Activated naive CD8-positive, alpha-beta T cell treated with anti-CD3 and anti-CD28 coated beads, Interleukin-2, amount 50 U/mL, for 16 hours (primary cell): ENCODE measurements around the gene GLP2R.

Source experiments
- DNase-seq: peaks from one replicate; pipeline ENCODE4 v3.0.0-alpha.2; 2020; ENCODE audit warnings: low read depth, low spot score

The GLP2R gene

DNA sequence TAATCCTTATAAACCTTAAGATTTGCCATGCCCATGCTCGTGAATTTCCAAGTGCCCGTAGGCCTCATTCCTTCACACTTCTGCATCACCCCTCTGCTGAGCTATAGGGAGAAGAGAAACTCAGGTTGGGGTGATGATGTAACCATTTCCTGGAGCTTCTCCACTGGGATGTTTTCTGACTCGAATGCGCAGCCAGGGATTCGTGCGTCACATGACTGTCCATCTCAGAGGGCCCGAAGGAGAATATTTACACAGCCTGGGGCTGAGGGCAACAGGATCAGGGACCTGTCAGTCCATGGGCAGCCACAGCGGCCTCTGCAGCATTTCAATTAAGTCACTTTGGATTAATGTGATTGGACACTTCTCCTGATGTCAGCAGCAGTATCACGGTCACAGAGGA lies 12.6 kb upstream of the GLP2R start:
- no peak for DNase-seq

DNA sequence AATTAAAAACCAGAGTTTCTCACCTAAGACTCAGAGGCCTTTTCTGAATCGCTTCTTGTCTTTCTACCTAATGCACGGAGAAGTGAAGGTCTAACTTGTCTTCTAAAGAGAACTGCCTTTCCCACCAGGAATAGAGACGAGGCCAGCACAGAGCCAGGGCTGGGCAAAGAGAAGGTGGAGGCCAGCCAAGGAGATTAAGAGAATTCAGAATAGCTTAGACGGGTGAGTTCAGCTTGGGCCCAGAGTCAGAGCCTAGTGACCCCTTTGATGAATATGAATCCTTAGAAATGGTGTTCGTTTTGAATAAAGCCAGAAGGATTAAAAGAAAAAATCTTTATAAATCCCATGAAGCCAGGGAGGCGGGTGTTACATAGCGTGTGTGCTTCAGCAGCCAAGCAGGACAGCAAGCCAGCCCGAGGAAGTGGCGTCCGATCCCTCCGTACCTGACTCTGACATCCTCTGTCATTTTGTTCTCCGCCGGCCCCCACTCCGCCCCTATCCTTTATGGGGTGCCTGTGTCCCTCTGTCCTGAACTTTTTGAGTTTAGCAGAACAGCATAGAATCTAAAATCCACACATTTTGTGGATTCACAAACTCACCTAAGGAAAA lies 11.3 kb upstream of the GLP2R start:
- DNase-seq: no peak

GRCh38 chr17:9816472-9816871 lies 9.3 kb upstream of the GLP2R start:
- DNase-seq: no peak

- DNase-seq: no peak
These were observed 8.6 kb upstream of the GLP2R start for GRCh38 chr17:9817086-9817485.

DNA sequence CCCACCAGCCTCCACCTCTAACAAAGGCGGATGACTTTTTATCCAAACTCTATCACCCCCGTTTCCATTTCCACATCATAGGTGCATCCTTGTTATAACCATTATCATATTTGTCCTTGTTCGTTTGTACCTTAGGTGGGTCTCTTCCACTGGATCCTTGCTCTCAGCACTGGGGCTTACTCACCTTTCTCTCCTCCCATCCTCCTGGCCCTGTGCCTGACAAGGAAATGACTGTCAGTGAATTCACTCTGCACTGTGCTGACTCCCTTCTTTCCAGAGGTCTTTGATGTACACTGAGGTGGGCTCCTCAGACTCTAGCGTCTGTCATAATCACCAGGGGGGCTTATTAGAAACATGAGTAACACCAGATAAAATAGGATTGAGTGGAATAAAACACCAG lies 7.0 kb upstream of the GLP2R start:
- DNase-seq: no peak

DNA sequence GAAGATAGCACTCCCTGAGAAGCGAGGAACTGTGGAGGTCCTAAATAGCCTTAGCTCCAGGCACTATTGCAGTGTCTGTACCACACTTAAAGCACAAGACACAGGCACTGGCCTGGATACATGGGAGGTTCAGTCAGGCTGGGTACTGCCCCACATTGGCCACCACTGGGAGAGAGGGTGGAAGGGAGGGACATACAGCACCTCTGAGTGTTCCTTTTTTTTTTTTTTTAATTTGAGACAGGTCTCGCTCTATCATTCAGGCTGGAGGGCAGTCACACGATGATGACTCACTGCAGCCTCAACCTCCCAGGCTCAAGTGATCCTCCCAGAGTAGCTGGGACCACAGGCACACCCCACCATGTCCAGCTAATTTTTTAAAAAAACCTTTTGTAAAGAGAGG lies 5.3 kb upstream of the GLP2R start:
- no peak for DNase-seq

DNA sequence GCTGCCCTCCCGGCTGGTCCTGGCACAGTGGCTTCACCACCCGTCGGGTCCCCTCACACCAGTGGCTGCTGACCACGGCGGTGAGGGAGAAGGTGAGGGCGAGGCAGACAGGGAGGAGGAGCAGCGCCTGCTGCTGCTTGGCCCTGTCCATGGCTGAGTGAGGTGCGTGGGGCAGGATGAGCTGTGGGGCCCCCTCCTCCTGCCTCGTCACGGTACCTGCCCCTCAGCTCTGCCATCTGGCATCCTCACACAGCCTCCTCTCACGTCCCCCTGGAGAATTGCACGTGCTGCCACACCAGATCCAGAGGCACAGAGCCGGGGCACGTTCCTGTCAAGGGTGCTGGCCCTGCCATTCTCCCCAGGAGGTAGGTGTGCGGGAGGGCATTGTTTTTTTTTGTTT lies 3.8 kb upstream of the GLP2R start, which contains the start of gene GSG1L2:
Gene GSG1L2, minus strand, starts transcription at position 159 of the 400 bp plus-strand sequence. Its CDS starts 8 bp downstream, at position 151.
- DNase-seq: no peak

DNA sequence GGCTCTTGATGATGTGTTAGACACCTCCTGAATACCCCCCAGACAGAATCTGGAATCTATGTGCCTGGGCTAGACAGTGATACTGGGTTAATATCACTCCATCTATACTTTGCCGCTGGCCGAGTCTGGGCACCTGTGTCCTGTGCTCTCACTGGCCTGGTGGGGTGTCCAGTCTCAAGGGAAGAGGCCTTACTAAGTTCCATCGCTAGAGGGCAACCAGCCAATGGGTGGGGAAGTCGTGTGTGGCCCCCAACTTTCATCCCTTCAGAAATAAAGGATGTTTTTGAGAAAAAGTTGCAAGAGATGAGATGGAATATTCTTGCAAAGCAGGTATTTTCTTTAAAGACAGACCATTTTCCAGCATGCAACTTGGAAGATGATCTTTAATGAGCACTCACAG lies 1.6 kb upstream of the GLP2R start:
- DNase-seq: no peak

DNA sequence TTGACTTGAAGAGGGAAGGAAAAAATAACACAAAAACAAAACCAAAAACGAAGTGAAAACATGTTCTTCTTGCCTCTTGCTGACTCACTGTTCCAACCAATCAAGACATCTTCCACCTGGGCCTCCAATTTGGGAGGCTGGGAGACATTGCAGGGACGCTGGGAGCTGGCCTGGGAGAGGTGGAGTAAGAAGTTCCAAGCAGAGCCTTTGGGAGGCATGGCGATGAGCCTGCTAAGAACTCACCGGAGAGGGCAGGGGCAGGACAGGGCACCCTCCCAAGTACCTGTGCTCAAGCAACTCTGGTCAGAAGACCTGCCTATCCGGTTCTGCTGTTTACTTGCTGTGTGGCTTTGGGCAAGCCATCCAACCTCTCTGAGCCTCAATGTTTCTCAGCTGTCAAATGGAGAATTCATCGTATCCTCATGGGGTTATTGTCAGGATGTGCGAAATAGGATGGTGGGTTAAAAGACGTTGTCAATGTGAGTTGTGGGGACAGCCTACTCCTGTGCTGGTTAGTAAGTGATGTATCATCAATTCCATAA lies 856 bp upstream of the GLP2R start:
- DNase-seq: no peak

GRCh38 chr17:9828296-9829295 lies 2.9 kb downstream of the GLP2R start:
- no peak for DNase-seq

DNA sequence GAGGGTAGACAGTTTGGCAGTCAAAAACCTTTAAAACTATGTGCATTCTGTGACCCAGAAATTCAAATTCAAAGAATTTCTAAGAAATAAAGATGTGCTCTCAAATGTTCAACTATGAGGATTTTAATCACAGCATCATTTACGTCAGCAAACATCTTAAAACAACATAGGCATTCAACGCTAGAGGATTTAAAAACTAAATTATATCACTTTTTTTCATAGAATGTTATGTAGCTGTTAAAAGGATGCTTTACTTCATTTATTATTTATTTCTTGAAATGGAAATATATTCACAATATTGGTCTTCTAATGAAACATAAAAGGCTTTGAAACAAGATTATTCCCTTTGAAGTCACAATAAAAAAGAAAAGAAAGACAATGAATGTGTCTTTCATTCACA lies 3.6 kb downstream of the GLP2R start:
- no peak for DNase-seq

DNA sequence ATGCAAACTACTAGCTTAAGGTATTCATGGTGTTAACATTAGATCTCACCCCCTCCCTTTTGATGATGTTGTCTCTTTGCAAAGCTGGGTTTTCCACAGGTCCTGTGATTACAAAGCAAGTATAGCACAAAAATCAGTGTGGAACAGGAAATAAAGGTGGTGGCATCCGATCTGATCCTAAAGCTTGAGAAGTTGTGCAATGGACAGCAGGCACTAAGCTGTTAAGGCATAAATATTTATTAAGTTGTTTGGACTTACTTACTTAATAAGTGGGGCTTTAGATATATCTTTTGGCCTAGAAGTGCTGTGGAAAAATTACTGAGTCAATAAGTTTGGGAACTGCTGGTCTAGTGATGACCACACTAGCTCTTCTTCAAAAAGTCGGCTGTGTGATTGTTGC lies 5.0 kb downstream of the GLP2R start:
- DNase-seq: no peak

- DNase-seq: no peak
These were observed 8.2 kb downstream of the GLP2R start for GRCh38 chr17:9833922-9834321.

- no peak for DNase-seq
These were observed 12.1 kb downstream of the GLP2R start for GRCh38 chr17:9837551-9838471.

- DNase-seq: no peak
These were observed 13.7 kb downstream of the GLP2R start for GRCh38 chr17:9839433-9839832.

DNA sequence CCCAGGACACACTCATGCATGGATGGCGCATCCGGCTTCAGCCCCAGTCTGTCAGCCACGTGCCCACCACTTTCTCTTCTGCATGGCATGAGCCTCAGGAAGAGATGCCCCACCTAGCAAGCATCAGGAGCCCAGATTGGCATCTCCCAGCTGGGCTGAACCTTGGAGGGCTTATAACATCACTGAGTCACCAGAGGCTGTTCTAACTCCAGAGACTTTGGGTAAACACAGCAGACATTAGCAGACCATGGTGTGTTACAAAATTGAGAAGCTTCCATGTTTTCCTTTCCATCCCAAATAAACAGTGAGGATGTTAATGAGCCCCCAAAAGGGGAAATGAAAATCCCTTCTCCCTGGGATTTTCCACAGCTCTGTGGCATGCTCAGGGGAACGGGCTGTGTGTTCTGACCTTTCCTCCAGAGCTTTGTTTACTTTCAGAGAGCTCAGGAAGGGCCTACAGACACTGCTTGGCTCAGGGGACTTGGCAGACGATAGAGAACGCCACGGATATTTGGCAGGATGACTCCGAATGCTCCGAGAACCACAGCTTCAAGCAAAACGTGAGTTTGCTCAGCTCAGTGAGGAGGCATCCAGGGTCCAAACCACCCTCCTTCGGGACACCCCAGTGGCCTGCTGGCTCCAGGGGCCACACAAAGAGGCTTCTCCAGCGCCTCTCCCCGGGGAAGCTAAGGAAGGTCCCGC lies 16.5 kb downstream of the GLP2R start:
- DNase-seq: no peak

GRCh38 chr17:9843152-9844010 lies 17.7 kb downstream of the GLP2R start:
- no peak for DNase-seq

DNA sequence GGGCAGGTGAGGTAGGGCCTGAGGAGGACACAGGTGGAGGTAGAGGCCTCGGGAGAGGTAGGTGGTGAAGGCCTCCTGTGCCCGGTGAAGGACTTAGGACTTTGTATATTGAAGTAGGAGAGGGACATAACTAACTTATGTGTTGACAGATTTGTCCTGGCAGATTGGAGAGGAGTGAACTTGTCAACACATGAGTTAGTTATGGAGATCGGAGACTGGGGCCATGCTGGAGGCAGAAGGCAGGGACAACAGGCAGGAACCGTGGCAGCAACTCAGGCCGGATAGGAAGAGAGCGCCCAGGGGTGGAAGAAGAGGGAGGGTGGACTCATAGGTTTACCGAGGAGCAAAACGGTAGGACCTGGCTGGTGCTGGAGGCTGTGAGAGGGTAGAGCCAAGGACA lies 18.4 kb downstream of the GLP2R start:
- no peak for DNase-seq

DNA sequence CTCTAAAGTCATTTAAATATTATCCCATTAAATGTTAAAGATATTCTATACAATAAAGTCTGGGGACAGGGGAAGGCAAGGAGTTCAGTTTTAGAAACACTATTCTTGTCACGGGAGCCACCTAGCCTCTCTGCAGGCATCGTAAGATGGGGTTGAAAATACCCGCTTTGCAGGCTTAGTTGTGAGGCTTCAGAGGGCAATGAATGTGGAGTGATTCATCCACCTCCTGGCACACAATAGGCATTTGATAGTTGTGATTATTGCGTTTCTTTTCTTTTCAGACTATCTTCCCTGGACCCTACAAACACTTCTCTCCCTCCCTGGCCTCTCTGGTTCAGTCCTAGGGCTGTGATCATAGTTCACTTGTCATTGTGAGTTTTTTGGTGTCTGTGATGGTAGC lies 19.6 kb downstream of the GLP2R start:
- DNase-seq: no peak

DNA sequence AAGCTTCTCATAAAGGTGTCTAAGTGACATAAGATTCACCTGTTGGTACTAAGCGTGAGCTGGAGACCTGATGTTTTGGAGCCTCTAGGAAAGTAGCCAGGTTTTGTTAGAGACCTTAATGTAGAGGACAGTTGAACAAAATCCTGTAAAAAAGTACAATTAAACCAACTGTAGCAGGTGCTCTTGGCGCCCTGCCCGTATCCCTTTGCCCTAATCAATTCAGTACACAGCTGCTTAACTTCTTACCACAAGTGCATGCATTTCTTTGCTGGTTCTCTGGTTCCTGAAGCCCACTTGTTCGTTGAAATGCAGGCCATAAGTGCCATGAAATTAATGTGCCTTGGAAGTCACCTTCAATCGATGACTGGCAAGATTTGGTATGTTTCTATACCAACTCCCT lies 24.4 kb downstream of the GLP2R start:
- DNase-seq: no peak
